Fibroblast of skin of back (primary cell): ENCODE results near the gene CLEC3A.
"Not testable (repeated sequence)": the region's sequence is repeated elsewhere in the genome, so short reads cannot be mapped to it uniquely, and the experiment has no call there.

Experiments
- DNase-seq: peaks from one replicate; pipeline ENCODE4 v3.0.0-alpha.2; 2013

The CLEC3A gene

GRCh38 chr16:78034530-78034929 lies 12.2 kb downstream of the CLEC3A start:
- DNase-seq, result no peak

GRCh38 chr16:78035012-78035411 lies 12.7 kb downstream of the CLEC3A start:
- DNase-seq, result no peak

- no peak for DNase-seq
Measured at GRCh38 chr16:78040396-78040795, 18.0 kb downstream of the CLEC3A start.

GRCh38 chr16:78045865-78046581 lies 23.7 kb downstream of the CLEC3A start:
- peak; percentile 66 for DNase-seq

- DNase-seq, result no peak
Measured at GRCh38 chr16:78048319-78048718, 26.0 kb downstream of the CLEC3A start.

GRCh38 chr16:78050734-78051400 lies 28.5 kb downstream of the CLEC3A start:
- no peak for DNase-seq

- DNase-seq, result no peak
Measured at GRCh38 chr16:78057803-78058564, 35.6 kb downstream of the CLEC3A start.

- DNase-seq, result not testable (repeated sequence)
Measured at GRCh38 chr16:78059806-78060205, 37.5 kb downstream of the CLEC3A start.

GRCh38 chr16:78060295-78060694 lies 37.9 kb downstream of the CLEC3A start:
- DNase-seq, result no peak

- no peak for DNase-seq
Measured at GRCh38 chr16:78060809-78061208, 38.5 kb downstream of the CLEC3A start.

- no peak for DNase-seq
Measured at GRCh38 chr16:78065319-78065718, 43.0 kb downstream of the CLEC3A start.

GRCh38 chr16:78069913-78070312 lies 47.6 kb downstream of the CLEC3A start:
- DNase-seq, result no peak

GRCh38 chr16:78072275-78072674 lies 49.9 kb downstream of the CLEC3A start:
- DNase-seq, result no peak

- DNase-seq, result no peak
Measured at GRCh38 chr16:78075800-78076199, 53.5 kb downstream of the CLEC3A start.

- no peak for DNase-seq
Measured at GRCh38 chr16:78081341-78081740, 59.0 kb downstream of the CLEC3A start.
